HG02973 (cell line): Measurements from ENCODE around the gene CARMIL1.
"Not testable (repeated sequence)": the region's sequence is repeated elsewhere in the genome, so short reads cannot be mapped to it uniquely, and the experiment has no call there.

Source experiments
- ATAC-seq: cut with Tn5 transposase; IDR thresholded peaks from one replicate; pipeline ENCODE4 v1.9.1; 2021; ENCODE audit warnings: moderate library complexity; ENCODE audit not compliant: unreplicated experiment

CARMIL1 gene

DNA sequence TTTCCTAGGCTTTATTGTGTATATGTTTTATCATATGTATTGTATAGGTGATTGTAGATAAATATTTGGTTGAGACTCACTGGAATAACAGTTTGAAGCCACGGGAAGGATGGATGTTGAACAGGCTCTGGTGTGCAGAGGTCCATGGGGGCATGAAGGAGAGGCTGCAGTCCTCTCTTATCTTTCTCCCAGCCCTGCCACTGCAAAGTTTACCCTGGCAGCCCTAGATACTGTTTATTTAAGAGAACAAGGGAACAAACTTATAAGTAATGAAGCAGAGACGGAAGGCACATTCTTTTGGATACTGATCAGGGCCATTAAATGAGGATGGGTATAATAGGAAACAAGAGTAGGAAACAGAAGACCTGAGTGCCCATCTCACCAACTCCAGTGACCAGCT is 269.3 kb downstream of the CARMIL1 start:
- ATAC-seq: no peak

DNA sequence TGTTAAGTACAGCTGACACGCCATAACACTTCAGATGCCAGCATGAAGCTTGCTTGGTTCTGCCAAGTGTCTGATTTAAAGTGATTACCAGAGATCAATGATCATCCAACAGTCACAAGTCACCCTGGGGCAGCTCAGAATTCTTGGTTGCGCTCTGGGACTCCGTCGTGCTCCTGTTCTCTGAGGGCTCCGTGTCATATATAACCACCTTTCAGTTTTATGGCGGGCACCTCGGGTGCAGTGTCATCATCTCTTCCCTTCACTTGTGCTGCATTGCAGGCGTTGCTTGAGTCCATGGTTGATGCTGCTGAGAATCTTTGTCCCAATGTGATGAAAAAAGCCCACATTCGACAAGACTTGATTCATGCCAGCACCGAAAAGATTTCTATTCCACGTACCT is 271.5 kb downstream of the CARMIL1 start:
- no peak for ATAC-seq

GRCh38 chr6:25553502-25553901 is 274.3 kb downstream of the CARMIL1 start:
- no peak for ATAC-seq

DNA sequence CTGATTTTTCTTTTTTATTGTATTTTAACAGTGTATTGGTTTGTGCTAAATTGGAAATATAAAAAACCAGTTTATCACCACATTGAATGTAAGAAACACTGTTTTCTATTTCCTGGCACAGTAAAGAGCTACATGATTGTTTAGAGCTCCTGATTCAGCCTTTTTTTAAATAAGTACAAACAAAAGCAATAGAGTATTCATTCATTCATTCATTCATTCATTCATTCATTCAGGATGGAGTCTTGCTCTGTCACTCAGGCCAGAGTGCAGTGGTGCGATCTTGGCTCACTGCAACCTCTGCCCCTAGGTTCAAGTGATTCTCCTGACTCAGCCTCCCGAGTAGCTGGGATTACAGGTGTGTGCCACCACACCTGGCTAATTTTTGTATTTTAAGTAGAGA is 276.0 kb downstream of the CARMIL1 start:
- no peak for ATAC-seq

DNA sequence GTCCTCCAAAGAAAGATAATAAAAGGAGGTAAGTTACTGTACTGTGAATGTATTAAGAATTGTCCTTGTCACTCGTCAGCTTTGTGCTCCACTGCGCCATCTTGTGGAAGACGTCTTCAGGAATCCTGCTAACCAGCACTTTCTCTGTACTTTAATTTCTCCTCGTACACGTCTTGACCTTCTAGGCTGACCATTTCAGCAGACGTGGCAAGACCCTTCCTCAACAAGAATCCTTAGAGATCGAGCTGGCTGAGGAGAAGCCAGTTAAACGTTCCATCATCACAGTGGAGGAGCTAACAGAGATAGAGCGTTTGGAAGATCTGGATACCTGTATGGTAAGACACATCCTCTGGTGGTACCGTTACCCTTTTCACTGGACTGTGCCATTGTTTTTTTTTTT is 277.3 kb downstream of the CARMIL1 start:
- no peak for ATAC-seq

DNA sequence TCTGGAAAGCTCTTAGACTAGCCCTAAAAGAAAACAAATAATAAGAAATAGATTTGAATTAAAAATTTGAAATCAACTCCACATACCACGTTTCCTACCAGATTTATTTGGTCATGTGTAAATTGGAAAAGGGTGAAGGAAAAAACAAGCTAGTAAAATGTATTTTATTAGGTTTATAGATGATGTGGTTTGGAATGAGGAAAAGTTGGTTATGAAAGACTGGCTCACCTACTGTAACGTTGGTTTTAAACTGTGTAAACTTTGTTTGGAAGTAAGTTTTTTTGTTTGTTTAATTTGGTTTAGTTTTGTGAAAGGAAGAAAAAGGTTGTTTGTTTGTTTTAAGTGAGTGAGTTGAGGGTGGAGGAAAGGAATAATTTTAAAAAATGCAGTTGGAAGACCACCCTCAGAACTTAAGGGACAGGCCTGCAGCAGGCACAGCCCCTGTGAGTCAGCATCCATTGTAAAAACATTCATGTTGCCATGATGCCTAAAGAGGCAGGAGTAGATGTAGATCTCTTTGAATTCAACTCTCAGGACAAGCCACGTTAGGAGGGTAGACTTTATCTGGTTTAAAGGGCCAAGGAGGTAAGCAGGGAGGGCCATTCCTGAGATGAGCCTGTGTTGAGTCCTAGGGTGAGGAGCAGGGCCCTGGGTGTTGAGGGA is 279.1 kb downstream of the CARMIL1 start:
- ATAC-seq: no peak

- no peak for ATAC-seq
Measured at GRCh38 chr6:25560865-25561264, 281.7 kb downstream of the CARMIL1 start.

GRCh38 chr6:25564943-25565342 is 285.8 kb downstream of the CARMIL1 start:
- ATAC-seq: no peak

DNA sequence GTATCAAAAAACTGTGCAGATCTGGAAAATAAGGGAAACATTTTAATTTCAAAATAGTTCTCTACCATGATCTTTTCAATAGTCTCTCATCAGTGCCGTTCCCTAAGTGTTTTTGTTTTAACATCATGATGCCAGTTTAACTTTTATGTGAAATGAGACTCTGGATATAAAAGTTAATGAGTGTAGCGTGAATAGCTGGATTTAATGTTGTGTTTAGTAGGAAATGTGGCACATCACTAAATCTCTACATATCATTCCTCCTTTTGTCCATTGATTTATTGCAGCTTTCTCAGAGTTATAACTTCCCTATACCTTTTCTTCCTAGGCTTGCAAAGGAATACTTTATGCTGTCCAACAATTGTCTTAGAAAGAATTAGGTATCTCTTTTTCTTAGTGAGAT is 291.4 kb downstream of the CARMIL1 start:
- ATAC-seq: no peak

GRCh38 chr6:25576919-25577318 is 297.7 kb downstream of the CARMIL1 start:
- no peak for ATAC-seq

- no peak for ATAC-seq
Measured at GRCh38 chr6:25578538-25578937, 299.4 kb downstream of the CARMIL1 start.

DNA sequence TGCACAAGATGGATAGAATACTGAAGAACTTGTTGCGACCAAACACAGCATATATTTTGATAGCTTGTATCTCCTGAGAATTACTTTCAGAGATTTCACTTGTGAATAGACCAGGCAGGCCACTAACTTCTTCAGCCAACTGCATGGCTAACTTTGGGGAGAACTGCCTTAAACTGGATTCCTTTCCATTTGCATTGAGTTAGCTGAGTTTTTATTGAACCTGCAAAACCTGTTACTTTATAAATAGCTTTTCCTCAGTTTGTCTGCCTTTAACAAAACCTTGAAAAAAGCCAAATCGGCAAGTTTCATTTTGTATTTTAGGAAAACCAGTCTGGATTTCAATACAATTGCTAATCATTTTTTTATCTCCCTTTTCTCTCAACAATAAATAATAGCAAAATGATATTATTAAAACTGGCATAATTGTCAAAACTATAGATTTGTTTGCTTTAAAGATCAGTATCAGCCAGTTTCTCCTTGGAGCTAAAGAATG is 300.3 kb downstream of the CARMIL1 start:
- no peak for ATAC-seq

DNA sequence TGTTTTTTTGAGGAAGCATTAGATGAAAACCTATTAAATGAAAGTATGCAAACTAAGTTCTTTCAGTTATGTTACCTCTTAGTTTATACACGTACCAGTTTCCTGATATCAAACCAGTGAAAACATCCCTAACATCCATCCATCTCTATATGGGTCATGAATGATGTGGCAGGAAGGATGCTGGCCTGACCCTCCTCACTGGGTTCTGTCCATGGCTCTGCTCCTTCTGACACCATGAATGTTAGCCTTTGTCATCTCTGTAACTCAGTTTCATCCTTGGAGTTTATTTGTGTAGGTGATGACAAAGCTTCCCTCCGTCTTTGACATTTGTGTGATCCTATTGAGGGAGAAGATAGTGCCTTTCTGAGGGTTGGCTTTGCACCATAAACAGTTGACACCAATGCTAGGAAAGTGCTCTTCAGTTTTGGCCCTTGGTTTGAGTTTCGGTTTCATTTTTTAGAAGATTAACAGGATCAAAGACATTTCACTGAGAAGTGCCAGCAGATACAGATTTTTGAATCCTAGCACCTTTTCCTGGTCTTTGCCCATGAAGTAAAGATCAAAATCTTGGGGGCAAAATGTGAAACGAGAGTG is 300.8 kb downstream of the CARMIL1 start:
- ATAC-seq: no peak

- no peak for ATAC-seq
Measured at GRCh38 chr6:25582101-25582500, 302.9 kb downstream of the CARMIL1 start.

- ATAC-seq: no peak
Measured at GRCh38 chr6:25583099-25583498, 303.9 kb downstream of the CARMIL1 start.

- no peak for ATAC-seq
Measured at GRCh38 chr6:25583906-25584305, 304.7 kb downstream of the CARMIL1 start.

- ATAC-seq: no peak
Measured at GRCh38 chr6:25585225-25585624, 306.1 kb downstream of the CARMIL1 start.

GRCh38 chr6:25586119-25586518 is 306.9 kb downstream of the CARMIL1 start:
- ATAC-seq: not testable (repeated sequence)

DNA sequence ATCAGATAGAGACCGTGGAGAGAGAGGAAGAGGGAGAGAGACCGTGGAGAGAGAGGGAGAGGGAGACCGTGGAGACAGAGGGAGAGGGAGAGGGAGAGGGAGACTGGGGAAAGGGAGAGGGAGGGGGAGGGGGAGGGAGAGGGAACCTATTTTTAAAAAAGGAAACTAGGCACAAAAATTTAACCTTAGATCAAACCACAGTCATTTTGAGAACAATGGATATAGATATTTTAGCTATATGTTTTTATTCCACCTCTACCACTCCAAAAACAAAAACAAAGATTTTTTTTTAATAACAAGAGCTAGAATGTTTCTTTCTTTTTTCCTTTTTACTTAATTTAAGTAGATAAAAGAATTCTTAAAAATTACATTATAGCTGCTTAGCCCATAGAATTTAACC is 307.8 kb downstream of the CARMIL1 start:
- ATAC-seq: no peak

DNA sequence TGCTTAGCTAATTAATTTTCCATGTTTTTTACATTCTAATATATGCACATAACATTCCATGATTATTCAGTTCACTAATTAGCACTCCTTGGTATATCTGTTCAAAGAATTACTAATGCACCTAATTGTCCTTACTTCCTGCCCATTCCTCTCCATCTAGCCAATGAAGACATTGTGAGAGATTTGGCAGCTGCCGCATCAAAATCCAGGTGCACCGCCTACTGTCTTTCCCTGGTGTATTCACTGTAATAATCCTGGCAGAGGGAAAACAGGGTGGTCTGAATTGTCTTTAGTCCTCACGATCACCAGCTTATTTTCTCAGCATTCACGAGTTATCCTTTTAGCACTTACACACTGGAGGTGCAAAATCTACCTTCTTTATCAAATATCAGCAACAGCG is 311.8 kb downstream of the CARMIL1 start:
- no peak for ATAC-seq

- ATAC-seq: no peak
Measured at GRCh38 chr6:25596928-25597818, 318.0 kb downstream of the CARMIL1 start.
